ENCODE results near the gene VPS9D1.

The VPS9D1 gene

DNA sequence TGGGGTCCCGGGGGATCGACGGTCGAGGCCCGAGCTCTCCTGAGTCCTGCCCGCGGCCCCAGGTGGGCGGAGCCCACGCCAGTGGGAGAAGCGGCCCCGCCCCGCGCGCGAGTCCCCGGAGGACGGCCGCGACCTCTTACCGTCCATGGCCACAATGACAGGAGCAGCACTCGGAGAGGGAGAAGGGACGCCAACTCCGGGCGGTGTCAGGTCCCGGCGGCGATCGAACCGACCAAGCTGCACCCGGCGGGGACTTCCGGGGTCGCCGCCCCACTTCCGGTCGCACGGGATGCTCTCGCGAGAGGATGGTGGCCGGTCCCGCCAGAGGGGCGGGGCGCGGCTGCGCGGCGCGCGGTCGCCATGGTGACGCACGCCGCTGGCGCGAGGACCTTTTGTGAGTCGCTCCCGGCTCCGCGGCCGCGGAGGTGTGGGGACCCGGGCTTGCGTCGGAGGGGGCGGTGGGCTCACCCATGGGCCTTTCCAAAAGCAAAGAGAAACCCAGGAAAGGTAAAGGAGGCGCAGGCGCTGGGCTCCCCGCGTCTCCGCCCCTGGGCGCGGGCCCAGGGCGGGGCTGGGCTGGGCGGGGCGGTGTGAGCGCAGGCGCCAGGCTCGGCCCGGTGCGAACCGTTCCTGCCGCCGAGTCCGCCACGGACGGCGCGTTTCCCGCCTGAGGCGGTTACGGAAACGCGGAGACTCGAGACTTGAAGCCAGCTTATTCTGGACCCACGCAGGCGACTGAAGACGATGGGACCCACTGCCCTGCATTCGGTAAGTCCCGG is 63.1 kb downstream of the VPS9D1 start, which contains the start of the genes CHMP1A and SPATA33:
CHMP1A (minus strand) TSS at position 267 of the 779 bp plus-strand sequence; CDS start at position 147, 120 bp downstream.
SPATA33 (plus strand) TSS at position 395 of the 779 bp plus-strand sequence; CDS start at position 471, 76 bp downstream.
- DNase-seq = peak; percentile 93
